Suprapubic skin (tissue), 4 donors: ENCODE results near the gene PLOD1.

ENCODE experiments used
- EP300 ChIP-seq: sonication (generic); formaldehyde crosslinking; IDR thresholded peaks from one replicate; pipeline ENCODE4 v1.6.1; 2017; ENCODE audit warnings: antibody characterized with exemption
- POLR2A ChIP-seq, 2 donors: fragments of 450-650 bp; IDR thresholded peaks; one replicate each; pipeline ENCODE4 v1.6.1; 2017; ENCODE audit warnings: antibody characterized with exemption in 2 of 2, mild to moderate bottlenecking in 2 of 2, moderate library complexity in 2 of 2
- POLR2AphosphoS5 ChIP-seq, 3 donors: sonication (generic); formaldehyde crosslinking; IDR thresholded peaks; one replicate each; pipeline ENCODE4 v1.6.1; 2017; ENCODE audit warnings: antibody characterized with exemption in 3 of 3
- TF ChIP-seq, protein P1 (sequence below), 2 donors: fragments of 200-600 bp in 1 of 2; fragments of 450-650 bp in 1 of 2; sonication (generic) in 1 of 2; IDR thresholded peaks; one replicate each; pipeline ENCODE4 v1.5.1; 2016 to 2019; ENCODE audit warnings: antibody characterized with exemption in 2 of 2, mild to moderate bottlenecking in 1 of 2, moderate library complexity in 1 of 2

DNA sequence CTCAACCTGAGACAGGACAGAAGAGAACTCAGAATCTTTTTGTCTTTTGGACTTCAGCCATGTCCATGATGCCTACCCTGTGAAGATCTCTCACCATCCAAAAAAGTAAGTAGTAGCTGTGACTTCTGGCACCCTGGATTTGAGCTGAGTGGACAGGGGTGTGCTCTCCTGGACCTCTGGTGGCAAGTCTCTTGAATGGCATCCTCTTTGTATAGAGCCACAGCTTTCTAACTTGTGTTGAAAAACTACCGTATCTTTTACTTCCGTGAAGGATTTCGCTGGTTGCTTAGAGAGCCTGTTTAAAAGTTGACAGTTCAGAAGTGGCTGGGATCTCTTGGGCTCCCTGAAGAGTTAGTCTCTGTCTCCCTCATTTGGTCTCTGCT is 47.5 kb downstream of the PLOD1 start:
- TF ChIP-seq, protein P1, sequence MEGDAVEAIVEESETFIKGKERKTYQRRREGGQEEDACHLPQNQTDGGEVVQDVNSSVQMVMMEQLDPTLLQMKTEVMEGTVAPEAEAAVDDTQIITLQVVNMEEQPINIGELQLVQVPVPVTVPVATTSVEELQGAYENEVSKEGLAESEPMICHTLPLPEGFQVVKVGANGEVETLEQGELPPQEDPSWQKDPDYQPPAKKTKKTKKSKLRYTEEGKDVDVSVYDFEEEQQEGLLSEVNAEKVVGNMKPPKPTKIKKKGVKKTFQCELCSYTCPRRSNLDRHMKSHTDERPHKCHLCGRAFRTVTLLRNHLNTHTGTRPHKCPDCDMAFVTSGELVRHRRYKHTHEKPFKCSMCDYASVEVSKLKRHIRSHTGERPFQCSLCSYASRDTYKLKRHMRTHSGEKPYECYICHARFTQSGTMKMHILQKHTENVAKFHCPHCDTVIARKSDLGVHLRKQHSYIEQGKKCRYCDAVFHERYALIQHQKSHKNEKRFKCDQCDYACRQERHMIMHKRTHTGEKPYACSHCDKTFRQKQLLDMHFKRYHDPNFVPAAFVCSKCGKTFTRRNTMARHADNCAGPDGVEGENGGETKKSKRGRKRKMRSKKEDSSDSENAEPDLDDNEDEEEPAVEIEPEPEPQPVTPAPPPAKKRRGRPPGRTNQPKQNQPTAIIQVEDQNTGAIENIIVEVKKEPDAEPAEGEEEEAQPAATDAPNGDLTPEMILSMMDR (IDR thresholded peaks at IDR 0.05), result peak in 1 of 2 donors; percentile 19
- TF ChIP-seq POLR2AphosphoS5 (IDR thresholded peaks at IDR 0.05), result no peak
- TF ChIP-seq POLR2A (IDR thresholded peaks at IDR 0.05), result no peak
- no peak for TF ChIP-seq EP300
